Coronary artery (tissue), 2 donors: ENCODE results near the gene KLF4.
"Not testable (repeated sequence)": the region's sequence is repeated elsewhere in the genome, so short reads cannot be mapped to it uniquely, and the experiment has no call there.

ENCODE experiments used
- DNase-seq: peaks from one replicate; pipeline ENCODE4 v3.0.0-alpha.2; 2017; ENCODE audit warnings: low spot score
- H3K27ac ChIP-seq, 2 donors: fragments of 200-600 bp; sonication (generic); one replicate each; pipeline ENCODE4 v1.5.1; 2016 to 2019
- H3K4me3 ChIP-seq: fragments of 200-600 bp; sonication (generic); 2 replicates; pipeline ENCODE4 v1.5.1; 2016; ENCODE audit warnings: mild to moderate bottlenecking, moderate library complexity
- CTCF ChIP-seq: fragments of 200-600 bp; sonication (generic); IDR thresholded peaks from one replicate; pipeline ENCODE4 v1.5.1; 2019; ENCODE audit warnings: antibody characterized with exemption

The KLF4 gene

GRCh38 chr9:107520186-107520585 is 30.6 kb upstream of the KLF4 start:
- no peak for DNase-seq
- TF ChIP-seq CTCF: no peak
- no peak overlapping the region for H3K4me3 ChIP-seq
- no peak overlapping the region for H3K27ac ChIP-seq

- Histone ChIP-seq H3K4me3 (no peak overlapping the region), H3K27ac (no peak overlapping the region)
- TF ChIP-seq CTCF: no peak
- no peak for DNase-seq
Observed at GRCh38 chr9:107518037-107518807, 28.7 kb upstream of the KLF4 start.

GRCh38 chr9:107513464-107514100 is 24.0 kb upstream of the KLF4 start:
- no peak for DNase-seq
- Histone ChIP-seq H3K27ac (no peak overlapping the region), H3K4me3 (no peak overlapping the region)
- TF ChIP-seq CTCF: no peak

- Histone ChIP-seq H3K27ac (peak overlapping the region; percentile 64 to 88), H3K4me3 (peak overlapping the region; percentile 19)
- DNase-seq: no peak
- TF ChIP-seq CTCF: no peak
Observed at GRCh38 chr9:107504585-107505455, 15.3 kb upstream of the KLF4 start.

GRCh38 chr9:107502464-107502863 is 12.9 kb upstream of the KLF4 start:
- no peak for DNase-seq
- Histone ChIP-seq H3K4me3 (no peak overlapping the region), H3K27ac (no peak overlapping the region)
- TF ChIP-seq CTCF: no peak

- DNase-seq, H3K4me3 ChIP-seq, H3K27ac ChIP-seq: not testable (repeated sequence)
Observed at GRCh38 chr9:107500421-107501200, 11.0 kb upstream of the KLF4 start.

- Histone ChIP-seq H3K27ac (no peak overlapping the region), H3K4me3 (no peak overlapping the region)
- TF ChIP-seq CTCF: no peak
- no peak for DNase-seq
Observed at GRCh38 chr9:107496976-107497375, 7.4 kb upstream of the KLF4 start.
